HG02981 (cell line): ENCODE data around the gene HOXC10.

Experiments used
- ATAC-seq: cut with Tn5 transposase; IDR thresholded peaks from one replicate; pipeline ENCODE4 v1.9.1; 2021; ENCODE audit warnings: mild to moderate bottlenecking, moderate library complexity; ENCODE audit not compliant: unreplicated experiment

The HOXC10 gene

DNA sequence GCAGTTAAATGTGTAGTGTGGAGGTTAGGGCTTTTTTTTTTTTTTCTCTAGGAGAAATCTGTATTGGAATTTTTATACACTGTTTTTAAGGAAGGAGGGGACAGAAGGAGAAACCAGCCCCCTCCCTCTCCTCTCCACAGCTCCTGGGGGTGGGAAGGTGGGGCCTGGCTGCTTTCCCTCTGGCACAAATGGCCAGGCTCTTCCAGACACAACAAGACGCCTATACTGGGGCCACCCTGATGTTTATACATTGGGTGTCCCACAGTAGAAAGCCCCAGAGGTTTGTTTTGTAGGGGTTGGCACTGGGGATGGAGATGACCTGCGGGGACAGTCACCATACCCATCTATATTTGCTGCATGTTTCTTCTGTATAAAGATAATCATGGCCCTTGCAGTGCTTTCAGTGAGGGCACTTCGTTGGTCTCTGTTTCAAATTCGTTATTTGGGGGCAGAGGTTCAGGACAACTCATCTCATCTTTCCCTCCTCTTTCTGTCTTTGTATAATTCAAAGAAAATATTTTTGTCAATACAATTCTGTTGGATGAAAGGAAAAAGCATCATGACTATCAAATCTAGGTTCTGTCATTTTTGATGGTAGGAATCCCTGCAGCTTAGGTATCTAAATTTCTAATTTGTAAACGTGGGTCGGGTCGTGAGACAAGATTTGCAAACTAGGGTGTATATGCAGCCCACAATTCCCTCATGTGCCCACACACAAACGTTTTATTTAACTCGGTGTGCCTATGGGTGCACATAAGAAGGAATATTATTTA, 7.9 kb upstream of the HOXC10 start:
- ATAC-seq, result no peak

DNA sequence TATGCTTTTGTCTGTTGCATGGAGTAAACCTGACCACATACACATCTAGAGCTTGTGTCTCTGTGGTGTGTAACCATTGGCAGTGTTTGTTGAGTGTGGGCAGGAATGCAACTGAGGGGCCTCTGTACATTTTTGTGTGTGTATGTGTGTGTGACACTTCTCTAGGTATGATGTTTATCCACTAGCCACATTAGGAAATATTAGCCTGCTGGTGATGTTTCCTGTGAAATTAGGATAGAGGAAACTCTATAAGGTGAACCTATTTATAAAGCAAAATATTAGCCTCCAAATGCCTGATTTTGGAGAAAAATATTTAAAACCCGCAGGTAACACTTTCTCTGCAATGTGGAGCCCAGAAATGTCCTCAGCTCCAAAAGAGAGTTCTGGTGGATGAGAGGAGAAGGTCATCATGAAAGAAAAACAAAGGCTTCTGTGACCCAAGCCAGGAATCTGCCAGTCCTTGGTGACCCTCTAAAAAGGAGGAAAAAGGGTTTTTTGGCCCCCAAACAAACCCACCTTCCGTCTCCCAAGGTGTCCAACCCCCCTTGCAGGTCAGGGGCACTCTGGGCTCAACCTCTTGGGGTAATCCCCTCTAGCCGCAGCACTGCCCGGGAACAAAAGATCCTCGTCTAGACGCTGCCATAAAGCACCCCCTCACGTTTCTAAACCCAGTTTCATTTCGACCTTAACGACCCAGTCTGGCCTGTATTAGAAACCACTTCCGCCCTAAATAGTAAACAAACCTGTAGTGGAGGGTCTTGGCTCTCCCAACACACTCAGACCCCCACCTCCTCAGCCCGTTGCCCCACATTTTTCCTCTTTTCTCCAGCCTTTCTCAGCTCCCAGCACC, 7.1 kb upstream of the HOXC10 start:
- no peak for ATAC-seq

DNA sequence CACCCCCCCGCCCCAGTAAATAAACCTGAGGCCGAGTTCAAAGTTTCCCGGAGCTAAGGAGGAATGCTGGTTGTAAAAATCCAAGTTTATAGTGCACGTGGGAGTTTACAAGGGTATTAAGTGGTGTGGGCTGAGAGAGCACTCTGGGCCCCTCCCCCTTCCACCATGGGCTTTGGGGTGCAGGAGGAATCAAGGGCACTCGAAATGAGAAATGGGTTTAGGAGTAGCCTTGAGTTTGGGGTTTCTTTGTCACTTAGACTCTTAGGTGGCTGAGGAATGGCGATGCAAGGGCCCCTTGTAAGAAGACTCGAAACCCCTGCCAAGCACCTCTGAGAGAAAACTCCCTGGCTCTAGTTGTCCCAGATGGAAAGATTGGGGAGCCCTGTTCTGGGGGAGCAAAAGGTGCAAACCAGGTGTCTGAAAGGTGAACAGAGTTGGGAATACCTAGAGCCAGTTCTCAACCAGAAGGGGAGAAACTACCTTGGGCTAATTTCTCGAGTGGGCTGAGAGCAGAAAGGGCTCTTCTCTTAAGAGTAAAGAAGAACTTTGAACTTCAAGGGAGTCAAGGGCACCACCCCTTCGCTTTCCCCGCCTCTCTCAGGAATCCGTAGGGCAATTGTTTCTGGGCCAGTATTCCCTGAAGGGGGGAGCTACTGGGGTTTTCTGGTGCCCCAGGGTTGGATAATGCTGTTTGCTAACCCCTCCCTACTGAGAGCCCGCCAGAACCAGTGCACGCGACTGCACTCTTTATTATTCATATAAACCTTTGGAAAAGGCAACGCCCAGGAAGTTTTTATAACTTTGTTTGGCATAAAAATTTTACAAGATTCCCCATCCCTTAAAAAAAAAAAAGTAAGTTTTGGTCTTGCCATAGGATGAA, 6.2 kb upstream of the HOXC10 start:
- ATAC-seq, result no peak

DNA sequence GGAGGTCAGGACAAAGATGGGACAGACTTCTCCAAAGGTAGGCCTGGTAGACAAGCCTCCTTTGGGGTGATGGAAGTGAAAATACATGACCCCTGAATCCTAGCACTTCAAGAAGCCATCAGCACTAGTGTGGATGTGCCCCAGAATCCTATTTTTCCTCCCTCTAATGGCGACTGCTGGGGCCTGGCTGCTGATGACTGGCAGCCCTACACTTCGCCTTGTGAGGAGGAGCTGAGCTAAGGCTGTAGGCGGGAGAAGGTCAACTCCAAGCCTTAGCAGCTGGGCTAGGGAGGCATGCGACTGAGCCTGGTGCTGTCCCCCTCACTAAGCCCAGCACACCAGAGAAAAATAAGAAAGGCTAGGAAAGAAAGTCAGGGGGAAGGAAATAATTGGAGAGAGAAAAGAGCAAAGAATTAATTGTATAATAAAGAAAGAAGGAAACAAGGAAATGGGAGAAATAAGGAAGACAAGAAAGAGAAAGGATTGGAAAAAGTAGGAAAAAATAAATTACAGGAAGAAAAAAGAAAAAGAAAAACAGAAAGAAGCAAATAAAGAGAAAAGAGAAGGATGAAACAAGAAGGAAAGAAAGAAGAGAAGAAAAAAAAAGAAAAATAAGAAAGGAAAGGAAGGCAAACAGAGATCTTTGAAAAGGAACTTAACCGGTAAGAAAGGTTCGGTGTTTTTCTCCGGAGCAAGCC, 4.7 kb upstream of the HOXC10 start:
- ATAC-seq, result no peak

DNA sequence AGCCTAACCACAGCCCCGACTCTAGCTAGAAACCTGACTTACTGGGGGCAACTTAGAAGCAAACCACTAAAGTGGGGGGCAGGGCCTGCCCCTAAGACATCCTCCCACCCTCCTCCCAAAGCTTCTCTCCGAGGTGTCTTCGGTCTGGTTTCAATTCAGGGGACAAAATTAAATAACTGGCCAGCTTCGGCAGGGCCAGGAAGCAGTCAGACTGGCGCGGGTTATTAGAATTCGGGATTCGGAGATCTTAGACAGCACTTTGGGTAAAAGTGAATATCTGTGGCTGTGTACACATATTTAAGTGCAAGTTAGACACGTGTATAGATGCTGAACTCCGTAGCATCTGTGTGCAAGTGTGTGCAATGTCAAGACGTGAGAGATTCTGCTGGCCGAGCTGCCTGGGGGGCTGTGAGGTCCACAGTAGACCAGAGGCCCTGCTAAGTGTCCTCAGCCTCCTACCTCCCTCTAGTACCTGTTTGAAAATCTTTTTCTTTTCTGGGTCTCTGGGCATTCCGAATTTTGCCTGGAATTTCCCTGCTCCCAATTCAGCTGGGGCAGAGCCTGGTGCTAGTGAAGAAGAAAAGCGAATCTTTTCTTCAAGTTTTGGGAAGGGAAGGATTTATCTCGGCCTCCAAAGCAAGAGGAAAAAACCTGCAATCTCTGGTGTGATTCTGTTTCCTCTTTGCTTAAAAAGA, 4.0 kb upstream of the HOXC10 start:
- no peak for ATAC-seq

DNA sequence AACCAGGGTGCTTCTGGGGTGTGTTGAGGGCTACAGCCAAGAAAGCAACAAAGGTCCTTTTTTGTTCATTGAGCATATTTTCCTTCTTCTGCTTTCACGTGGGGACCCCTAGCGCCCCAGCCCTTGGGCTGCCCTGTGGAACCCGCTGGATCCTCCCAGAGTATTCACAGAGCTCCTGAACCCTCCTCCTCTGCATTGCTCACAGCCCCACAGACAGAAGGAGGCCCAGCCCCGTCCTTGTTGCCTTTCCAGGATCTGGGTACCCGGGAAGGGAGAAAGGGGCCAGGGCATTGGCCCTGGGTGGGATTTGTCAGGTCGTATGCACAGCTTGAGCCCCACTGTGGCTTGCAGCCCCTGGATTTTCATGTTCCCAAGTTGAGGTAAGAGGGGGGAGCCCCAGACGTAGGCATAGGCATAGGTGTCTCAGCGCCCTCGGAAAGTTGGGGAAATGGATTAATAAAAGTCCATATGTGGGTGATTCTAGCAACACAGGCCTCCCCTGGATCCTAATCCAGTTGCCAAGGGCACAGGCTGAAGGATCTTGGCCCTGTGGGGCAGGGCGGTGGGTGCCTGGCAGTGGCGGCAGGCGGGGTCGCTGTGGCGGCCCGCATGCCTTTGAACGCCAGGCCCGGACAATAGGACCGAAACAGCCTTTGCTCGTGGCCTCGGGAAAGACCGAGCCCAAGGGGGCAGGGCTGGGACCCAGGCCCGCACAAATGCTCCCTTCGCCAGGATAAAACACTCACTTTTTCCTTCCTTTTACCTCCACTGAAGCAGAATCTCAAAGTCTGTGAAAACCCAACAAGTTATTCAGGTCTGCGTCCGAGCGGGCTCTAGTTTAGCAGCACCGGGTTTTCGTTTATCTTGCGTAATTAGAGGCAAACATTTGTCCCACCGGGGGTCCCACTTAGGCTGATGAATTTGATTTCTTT, 3.0 kb upstream of the HOXC10 start:
- no peak for ATAC-seq

GRCh38 chr12:53982648-53983567, 2.0 kb upstream of the HOXC10 start:
- no peak for ATAC-seq

DNA sequence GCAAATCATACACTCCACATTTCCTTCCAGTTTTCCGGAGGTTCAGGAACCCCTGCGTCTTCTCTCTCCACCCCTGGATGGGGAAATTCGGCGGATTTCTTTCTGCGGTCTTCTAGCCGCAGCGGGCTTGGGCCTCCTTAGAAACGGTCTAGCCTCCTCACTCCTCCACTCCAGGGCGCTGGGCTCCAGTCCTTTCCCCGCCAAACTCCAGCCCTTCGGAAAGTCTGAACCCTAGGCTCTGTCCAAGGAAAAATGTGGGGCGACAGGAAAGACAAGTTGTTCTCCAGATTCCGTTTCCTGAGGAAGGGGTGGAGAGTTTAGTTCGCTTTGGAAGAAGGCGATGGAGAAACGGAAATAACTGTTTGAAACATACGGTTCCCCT, 1.4 kb upstream of the HOXC10 start:
- ATAC-seq, result no peak

DNA sequence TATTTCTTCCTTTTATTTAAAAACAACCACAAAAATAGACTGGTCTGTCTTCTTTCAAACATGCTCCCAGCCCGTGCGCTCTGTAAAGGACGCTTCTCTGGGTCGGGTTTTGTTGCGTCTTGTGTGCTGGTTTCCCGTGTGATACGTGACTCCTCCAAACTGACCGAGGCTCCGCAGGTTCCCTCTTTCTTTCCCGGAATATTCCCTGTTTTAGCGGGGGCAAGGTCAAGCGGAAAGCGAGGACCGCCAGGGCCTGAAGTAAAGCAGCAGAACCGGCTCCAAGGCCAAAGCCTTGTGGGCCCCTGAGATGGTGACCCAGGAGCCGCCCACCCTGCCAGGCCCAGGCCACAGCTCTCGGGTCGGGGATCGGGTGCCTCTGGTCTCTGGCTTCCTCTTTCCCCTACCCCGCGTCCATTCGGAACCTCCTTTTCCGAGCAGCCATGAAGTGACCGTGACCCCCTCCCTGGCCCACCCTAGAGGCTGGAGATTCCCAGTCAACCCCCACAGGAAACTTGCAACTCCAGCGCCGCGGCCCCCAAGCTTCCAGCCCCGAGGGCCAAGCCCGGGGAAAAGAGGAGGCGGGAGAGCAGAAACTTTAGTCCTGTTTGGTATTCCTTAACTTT, 885 bp upstream of the HOXC10 start:
- no peak for ATAC-seq

GRCh38 chr12:53985692-53985993, 697 bp downstream of the HOXC10 start:
- no peak for ATAC-seq

DNA sequence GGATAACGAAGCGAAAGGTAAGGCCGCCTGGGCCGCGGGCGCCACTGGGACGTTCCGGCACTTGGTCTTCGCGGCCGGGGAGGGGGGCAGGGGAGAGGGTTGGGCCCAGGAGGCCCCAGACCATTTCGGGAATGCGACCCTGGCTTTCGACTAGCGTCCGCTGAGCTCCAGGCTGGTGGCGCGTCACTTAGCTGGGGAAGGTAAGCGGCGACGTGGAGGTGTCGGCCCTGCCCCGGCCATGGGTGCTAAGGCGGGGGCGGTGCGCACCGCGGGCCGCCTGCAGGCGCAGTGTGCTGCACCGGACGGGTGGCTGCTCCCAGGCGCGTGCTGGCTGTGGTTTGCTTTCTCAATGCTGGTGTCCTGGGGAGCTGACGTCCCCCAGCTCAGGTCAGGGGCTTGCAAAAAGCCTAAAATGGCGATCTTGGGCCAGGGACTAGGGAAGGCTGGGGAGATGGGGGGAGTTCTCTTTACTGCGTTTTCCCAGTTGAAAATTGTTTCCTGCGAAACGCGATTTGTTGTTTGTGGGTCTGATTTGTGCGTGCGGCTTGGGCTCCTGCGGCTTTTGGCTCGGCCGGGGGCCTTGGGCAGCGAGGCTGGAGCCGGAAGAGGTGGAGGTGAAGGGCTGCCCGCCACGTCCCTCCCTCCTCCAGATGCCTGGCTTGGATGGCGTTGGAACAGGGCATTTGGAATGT, 1.2 kb downstream of the HOXC10 start:
- ATAC-seq, result no peak

GRCh38 chr12:53986686-53987483, 1.9 kb downstream of the HOXC10 start:
- no peak for ATAC-seq

DNA sequence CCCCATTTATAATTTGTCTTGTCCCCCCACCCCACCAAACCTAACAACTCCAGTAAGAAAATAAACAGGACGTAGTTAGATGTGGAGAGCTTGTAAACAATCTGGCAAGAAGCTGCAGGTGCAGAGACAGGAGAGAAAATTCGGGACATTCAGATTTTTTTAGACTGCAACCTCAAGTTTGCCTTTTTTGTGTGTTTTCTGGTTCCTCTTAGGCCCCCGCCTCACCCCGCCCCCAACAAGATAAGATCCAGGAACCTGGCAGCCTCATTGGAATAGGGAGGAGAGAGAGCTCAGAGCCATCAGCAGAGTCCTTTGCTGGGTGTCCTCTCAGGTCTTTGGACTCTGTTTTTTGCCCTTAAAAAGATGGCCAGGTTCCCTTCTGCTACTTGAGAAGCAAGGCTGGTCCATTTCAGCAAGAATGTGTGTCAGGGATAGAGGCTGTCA, 2.9 kb downstream of the HOXC10 start:
- no peak for ATAC-seq

DNA sequence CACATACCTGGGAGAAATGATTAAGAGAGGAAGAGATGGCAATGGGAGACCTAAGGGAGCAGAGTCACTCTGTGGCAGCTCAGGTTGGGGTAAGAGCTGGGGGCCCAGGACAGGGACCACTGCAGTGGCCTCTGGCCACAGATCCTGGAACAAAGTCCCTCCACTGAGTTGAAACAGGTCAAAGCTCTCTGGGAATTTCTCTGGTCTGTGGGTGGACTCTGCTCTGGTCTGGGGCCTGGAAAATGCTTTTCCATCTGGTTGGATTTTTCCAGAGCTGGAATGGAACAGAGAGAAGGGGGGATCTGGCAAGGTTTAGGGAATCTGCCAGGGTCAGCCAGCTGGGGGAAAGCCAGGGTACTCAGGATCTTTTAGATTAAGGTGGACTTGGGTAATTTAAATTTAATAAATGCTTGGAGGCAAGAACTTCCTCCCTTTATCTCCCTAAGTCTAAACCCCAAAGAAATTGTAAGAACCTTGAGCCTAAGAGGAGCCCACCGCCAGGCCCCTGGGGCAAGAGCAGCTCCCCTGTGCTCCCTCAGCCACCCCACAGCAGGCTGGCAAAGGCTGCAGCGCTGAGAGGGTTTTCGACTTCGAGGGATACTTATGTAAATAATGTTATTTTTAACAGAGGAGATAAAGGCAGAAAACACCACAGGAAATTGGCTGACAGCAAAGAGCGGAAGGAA, 3.7 kb downstream of the HOXC10 start:
- ATAC-seq, result no peak

GRCh38 chr12:53989227-53990113, 4.5 kb downstream of the HOXC10 start:
- ATAC-seq, result no peak
